Neural crest cell (in vitro differentiated cells): ENCODE results near the gene ENTPD1. TPM values are rescaled to one million over a fixed set of nuclear protein-coding genes. Genes with fewer than 3 reads are reported as not detected.

ENCODE experiments used
- DNase-seq: peaks from one replicate; pipeline ENCODE4 v3.0.0; 2021; ENCODE audit warnings: low read depth, mixed read lengths, low spot score
- H3K27ac Mint-ChIP-seq: one replicate; pipeline ENCODE4 v1.8.0; 2021; ENCODE audit warnings: mild to moderate bottlenecking, mixed read lengths; ENCODE audit not compliant: unreplicated experiment
- H3K27me3 Mint-ChIP-seq: 2 replicates; pipeline ENCODE4 v1.8.0; 2021; ENCODE audit warnings: low read depth, mild to moderate bottlenecking, mixed read lengths
- H3K36me3 Mint-ChIP-seq: 2 replicates; pipeline ENCODE4 v1.8.0; 2021; ENCODE audit warnings: low read depth, mild to moderate bottlenecking, mixed read lengths
- H3K4me1 Mint-ChIP-seq: 2 replicates; pipeline ENCODE4 v1.8.0; 2021; ENCODE audit warnings: mixed read lengths
- H3K4me3 Mint-ChIP-seq: one replicate; pipeline ENCODE4 v1.8.0; 2021; ENCODE audit warnings: mild to moderate bottlenecking, mixed read lengths
- H3K9me3 Mint-ChIP-seq: 2 replicates; pipeline ENCODE4 v1.8.0; 2021; ENCODE audit warnings: mixed read lengths
- CTCF ChIP-seq: fragments of 200-600 bp; sonication (generic); conservative IDR thresholded peaks from 2 replicates; pipeline ENCODE4 v1.5.0; 2021; ENCODE audit warnings: antibody characterized with exemption, mild to moderate bottlenecking
- total RNA-seq: library from RNA; stranded (reverse); gene quantifications from 2 replicates; pipeline ENCODE4 v1.2.1, GENCODE V29; 2021

Gene ENTPD1
- total RNA-seq, 1 donor from 2014 or later, result 0.37 TPM

GRCh38 chr10:95818010-95818409 lies 62.0 kb downstream of the ENTPD1 start:
- no peak overlapping the region for H3K27ac Mint-ChIP-seq
- no peak for TF ChIP-seq CTCF
- H3K36me3 Mint-ChIP-seq, result peaks cover 7% of the 10 kb centered on the region
- DNase-seq, result no peak
- no peak overlapping the region for H3K4me3 Mint-ChIP-seq
- peaks cover 19% of the 10 kb centered on the region for H3K9me3 Mint-ChIP-seq
- peaks cover 2% of the 10 kb centered on the region for H3K27me3 Mint-ChIP-seq
- H3K4me1 Mint-ChIP-seq, result peaks cover 16% of the 10 kb centered on the region

DNA sequence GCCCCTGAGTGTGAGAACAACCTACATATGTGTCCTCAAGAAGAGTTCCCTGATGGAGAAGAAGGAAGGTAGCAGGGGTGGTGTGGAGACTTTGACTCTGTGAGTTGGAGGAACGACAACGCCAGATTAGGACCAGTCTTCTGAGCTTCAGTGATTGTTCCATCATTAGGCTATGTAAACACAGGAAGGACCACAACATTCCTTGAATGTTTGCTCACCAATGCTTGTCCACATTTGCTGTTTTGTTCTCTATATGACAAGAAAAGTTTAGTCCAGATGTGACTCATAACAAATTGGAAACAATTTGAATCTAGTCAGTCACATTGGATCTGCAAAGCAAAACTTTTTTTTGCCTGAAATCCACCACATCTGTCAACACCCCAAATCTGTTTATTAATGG lies 62.7 kb downstream of the ENTPD1 start:
- Mint-ChIP-seq H3K4me1 (peaks cover 12% of the 10 kb centered on the region), H3K4me3 (no peak overlapping the region), H3K27ac (no peak overlapping the region), H3K9me3 (peaks cover 19% of the 10 kb centered on the region), H3K36me3 (peaks cover 7% of the 10 kb centered on the region), H3K27me3 (peaks cover 2% of the 10 kb centered on the region)
- TF ChIP-seq CTCF, result no peak
- no peak for DNase-seq

DNA sequence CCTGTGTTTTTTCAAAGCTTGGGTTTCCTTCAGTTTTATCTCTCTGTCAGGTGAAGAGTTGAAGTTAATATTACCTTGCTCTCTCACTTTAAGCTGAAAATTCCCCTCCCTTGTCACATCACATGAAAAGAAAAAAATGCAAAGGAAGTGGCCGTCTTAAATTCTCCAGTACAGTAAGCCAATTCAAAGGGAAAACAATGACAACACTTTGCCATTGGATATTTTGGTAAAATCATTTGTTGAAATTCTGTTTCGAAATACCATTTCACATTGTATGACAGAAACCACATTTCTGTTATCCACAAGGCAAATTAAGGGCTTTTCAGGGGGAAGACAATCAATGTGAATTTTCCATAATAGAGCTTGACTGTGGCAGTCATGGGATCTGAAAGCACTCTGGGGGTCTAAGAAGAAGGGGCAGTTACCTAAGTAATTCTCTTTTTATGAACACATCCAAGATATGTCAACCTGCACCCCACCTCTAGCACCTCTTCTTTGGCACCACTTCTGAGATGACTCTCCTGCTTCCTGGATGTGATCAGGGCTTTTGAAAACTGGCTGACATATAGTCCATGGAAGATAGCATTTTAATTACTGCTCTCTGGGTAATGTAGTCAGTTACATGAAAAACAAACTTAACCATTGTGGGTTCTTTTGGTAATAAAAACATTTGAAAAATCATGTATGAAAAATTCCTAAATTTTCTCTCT lies 63.8 kb downstream of the ENTPD1 start:
- no peak for DNase-seq
- Mint-ChIP-seq H3K4me1 (peaks cover 4% of the 10 kb centered on the region), H3K4me3 (no peak overlapping the region), H3K27ac (no peak overlapping the region), H3K36me3 (peaks cover 2% of the 10 kb centered on the region), H3K27me3 (peaks cover 2% of the 10 kb centered on the region), H3K9me3 (peaks cover 15% of the 10 kb centered on the region)
- TF ChIP-seq CTCF, result no peak

DNA sequence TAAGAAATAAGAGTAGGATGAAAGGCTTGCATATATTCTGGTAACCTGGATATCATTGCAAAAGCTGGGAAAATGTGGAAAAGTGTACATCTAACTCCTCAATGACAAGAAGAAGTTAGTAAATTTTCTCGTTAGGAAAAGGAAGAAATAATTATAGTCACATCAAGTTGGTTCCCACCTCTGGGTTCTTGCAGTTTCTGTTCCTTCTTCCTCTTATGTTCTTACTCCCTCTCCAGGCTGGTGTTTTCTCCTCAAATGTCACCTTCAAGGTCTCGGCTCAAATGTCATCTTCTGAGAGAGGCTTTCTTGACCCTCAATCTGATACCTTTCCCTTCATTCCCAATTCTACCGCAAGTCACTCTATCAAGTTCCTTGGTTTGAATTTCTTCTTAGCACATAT lies 64.4 kb downstream of the ENTPD1 start:
- Mint-ChIP-seq H3K36me3 (no peaks in the 10 kb centered on the region), H3K27ac (no peak overlapping the region), H3K4me1 (peaks cover 4% of the 10 kb centered on the region), H3K9me3 (peaks cover 15% of the 10 kb centered on the region), H3K27me3 (peaks cover 2% of the 10 kb centered on the region), H3K4me3 (no peak overlapping the region)
- no peak for TF ChIP-seq CTCF
- no peak for DNase-seq

- TF ChIP-seq CTCF, result no peak
- Mint-ChIP-seq H3K27me3 (peaks cover 2% of the 10 kb centered on the region), H3K27ac (no peak overlapping the region), H3K4me3 (no peak overlapping the region), H3K4me1 (peaks cover 4% of the 10 kb centered on the region), H3K36me3 (no peaks in the 10 kb centered on the region), H3K9me3 (peaks cover 12% of the 10 kb centered on the region)
- DNase-seq, result no peak
Measured at GRCh38 chr10:95821720-95822119, 65.8 kb downstream of the ENTPD1 start.
